H1 (cell line): ENCODE results near the gene TMEM115. TPM values are rescaled to one million over a fixed set of nuclear protein-coding genes. Genes with fewer than 3 reads are reported as not detected.

Experiments
- SP2 ChIP-seq: IDR thresholded peaks from 2 replicates; pipeline ENCODE4 v1.6.1; 2012; ENCODE audit warnings: mild to moderate bottlenecking, low read length, inconsistent platforms
- polyA plus RNA-seq, 7 experiments: library from polyadenylated mRNA; depleted of rRNA in 3 of 7; stranded (reverse) in 5 of 7; unstranded in 2 of 7; fragments of >200 nt in 5 of 7; fragments of 200-250 nt in 2 of 7; gene quantifications; 1 replicate in 5 of 7; 2 replicates in 1 of 7; 4 replicates in 1 of 7; pipeline versions ENCODE4 v1.2.1 to v1.2.3, GENCODE V29; 2011 to 2013; ENCODE audit warnings: missing spikeins in 2 of 7, mixed read lengths in 2 of 7
- total RNA-seq: library from RNA; stranded (reverse); fragmentation: NEBNext Ultra II Directional; extraction: Animal tissue kit (Norgen Biotek cat#: 25700); gene quantifications from 2 replicates; pipeline ENCODE4 v1.2.1, GENCODE V29; 2021
- TF ChIP-seq, protein P1 (sequence below): fragments of 300-600 bp; sonication (generic); IDR thresholded peaks from 2 replicates; pipeline ENCODE4 v1.7.1; 2012; ENCODE audit warnings: low read length, moderate library complexity, mild to moderate bottlenecking, inconsistent platforms; ENCODE audit not compliant: insufficient replicate concordance

TMEM115 gene
- total and polyA plus RNA-seq, 2 of the 8 experiments (the other 6 are each of a cell fraction or from before 2014, with no cell fraction given) = 25.4 to 32.4 TPM

DNA sequence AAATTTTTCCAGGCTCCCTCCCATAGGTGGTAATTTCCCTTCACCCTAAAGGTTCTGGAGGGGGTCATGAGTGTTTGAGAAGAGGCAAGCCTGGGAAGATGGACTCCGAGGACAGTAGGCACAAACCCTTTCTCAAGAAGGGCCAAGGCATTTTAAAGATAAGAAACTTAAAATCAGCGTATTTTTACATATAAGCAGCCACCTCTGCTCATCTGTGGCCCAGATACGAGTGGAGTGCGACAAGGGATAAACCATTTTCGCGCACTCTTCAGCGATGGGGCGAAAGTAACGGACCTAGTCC, 19.2 kb downstream of the TMEM115 start (continued):
- TF ChIP-seq, protein P1, sequence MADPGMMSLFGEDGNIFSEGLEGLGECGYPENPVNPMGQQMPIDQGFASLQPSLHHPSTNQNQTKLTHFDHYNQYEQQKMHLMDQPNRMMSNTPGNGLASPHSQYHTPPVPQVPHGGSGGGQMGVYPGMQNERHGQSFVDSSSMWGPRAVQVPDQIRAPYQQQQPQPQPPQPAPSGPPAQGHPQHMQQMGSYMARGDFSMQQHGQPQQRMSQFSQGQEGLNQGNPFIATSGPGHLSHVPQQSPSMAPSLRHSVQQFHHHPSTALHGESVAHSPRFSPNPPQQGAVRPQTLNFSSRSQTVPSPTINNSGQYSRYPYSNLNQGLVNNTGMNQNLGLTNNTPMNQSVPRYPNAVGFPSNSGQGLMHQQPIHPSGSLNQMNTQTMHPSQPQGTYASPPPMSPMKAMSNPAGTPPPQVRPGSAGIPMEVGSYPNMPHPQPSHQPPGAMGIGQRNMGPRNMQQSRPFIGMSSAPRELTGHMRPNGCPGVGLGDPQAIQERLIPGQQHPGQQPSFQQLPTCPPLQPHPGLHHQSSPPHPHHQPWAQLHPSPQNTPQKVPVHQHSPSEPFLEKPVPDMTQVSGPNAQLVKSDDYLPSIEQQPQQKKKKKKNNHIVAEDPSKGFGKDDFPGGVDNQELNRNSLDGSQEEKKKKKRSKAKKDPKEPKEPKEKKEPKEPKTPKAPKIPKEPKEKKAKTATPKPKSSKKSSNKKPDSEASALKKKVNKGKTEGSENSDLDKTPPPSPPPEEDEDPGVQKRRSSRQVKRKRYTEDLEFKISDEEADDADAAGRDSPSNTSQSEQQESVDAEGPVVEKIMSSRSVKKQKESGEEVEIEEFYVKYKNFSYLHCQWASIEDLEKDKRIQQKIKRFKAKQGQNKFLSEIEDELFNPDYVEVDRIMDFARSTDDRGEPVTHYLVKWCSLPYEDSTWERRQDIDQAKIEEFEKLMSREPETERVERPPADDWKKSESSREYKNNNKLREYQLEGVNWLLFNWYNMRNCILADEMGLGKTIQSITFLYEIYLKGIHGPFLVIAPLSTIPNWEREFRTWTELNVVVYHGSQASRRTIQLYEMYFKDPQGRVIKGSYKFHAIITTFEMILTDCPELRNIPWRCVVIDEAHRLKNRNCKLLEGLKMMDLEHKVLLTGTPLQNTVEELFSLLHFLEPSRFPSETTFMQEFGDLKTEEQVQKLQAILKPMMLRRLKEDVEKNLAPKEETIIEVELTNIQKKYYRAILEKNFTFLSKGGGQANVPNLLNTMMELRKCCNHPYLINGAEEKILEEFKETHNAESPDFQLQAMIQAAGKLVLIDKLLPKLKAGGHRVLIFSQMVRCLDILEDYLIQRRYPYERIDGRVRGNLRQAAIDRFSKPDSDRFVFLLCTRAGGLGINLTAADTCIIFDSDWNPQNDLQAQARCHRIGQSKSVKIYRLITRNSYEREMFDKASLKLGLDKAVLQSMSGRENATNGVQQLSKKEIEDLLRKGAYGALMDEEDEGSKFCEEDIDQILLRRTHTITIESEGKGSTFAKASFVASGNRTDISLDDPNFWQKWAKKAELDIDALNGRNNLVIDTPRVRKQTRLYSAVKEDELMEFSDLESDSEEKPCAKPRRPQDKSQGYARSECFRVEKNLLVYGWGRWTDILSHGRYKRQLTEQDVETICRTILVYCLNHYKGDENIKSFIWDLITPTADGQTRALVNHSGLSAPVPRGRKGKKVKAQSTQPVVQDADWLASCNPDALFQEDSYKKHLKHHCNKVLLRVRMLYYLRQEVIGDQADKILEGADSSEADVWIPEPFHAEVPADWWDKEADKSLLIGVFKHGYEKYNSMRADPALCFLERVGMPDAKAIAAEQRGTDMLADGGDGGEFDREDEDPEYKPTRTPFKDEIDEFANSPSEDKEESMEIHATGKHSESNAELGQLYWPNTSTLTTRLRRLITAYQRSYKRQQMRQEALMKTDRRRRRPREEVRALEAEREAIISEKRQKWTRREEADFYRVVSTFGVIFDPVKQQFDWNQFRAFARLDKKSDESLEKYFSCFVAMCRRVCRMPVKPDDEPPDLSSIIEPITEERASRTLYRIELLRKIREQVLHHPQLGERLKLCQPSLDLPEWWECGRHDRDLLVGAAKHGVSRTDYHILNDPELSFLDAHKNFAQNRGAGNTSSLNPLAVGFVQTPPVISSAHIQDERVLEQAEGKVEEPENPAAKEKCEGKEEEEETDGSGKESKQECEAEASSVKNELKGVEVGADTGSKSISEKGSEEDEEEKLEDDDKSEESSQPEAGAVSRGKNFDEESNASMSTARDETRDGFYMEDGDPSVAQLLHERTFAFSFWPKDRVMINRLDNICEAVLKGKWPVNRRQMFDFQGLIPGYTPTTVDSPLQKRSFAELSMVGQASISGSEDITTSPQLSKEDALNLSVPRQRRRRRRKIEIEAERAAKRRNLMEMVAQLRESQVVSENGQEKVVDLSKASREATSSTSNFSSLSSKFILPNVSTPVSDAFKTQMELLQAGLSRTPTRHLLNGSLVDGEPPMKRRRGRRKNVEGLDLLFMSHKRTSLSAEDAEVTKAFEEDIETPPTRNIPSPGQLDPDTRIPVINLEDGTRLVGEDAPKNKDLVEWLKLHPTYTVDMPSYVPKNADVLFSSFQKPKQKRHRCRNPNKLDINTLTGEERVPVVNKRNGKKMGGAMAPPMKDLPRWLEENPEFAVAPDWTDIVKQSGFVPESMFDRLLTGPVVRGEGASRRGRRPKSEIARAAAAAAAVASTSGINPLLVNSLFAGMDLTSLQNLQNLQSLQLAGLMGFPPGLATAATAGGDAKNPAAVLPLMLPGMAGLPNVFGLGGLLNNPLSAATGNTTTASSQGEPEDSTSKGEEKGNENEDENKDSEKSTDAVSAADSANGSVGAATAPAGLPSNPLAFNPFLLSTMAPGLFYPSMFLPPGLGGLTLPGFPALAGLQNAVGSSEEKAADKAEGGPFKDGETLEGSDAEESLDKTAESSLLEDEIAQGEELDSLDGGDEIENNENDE = no peak
- TF ChIP-seq SP2 = no peak
